ENCODE measurements around the gene MLLT10.

DNA sequence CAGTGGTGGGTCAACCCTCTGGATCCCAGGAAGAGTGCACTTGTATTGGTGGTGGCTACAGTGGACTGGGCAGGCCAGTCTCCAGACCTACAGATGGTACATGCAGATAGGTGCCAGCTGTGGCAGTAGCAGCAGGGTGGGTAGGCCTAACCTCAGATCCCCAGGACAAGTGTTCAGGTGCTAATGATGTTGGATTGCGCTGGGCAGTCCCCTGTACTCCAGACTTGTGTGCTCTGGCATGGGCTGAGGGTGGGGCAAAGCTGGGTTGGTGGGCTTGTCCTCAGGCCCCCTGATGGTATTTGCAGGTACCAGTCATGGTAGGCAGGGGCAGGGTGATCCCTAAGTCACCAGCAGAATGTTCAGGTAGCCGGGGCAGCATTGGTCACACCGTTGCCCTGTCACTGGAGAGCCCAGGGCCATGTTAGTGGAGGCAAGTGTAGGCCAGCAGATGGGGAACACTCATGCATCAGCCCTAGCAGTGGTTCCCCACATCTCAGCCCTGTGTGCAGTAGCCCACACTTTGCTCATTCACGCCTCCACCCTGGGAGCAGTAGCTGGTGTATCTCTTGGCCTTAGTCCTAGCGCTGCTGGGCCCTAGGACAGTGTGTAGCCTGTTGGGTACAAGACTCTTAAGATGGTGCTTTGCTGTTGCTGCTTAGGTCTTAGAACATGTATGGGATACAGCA lies 171.3 kb downstream of the MLLT10 start:
- TF ChIP-seq, protein P1, sequence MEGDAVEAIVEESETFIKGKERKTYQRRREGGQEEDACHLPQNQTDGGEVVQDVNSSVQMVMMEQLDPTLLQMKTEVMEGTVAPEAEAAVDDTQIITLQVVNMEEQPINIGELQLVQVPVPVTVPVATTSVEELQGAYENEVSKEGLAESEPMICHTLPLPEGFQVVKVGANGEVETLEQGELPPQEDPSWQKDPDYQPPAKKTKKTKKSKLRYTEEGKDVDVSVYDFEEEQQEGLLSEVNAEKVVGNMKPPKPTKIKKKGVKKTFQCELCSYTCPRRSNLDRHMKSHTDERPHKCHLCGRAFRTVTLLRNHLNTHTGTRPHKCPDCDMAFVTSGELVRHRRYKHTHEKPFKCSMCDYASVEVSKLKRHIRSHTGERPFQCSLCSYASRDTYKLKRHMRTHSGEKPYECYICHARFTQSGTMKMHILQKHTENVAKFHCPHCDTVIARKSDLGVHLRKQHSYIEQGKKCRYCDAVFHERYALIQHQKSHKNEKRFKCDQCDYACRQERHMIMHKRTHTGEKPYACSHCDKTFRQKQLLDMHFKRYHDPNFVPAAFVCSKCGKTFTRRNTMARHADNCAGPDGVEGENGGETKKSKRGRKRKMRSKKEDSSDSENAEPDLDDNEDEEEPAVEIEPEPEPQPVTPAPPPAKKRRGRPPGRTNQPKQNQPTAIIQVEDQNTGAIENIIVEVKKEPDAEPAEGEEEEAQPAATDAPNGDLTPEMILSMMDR (IDR thresholded peaks at IDR 0.05) = no peak
- TF ChIP-seq POLR2A (IDR thresholded peaks at IDR 0.05) = no peak

All from right lobe of liver (tissue), 4 donors.